CD4-positive, alpha-beta T cell treated with Interleukin-17A for 4 hours (primary cell): ENCODE results near the gene NHS.

Experiments used
- DNase-seq: peaks from one replicate; pipeline ENCODE4 v3.0.0-alpha.2; 2020; ENCODE audit warnings: mixed read lengths

The NHS gene

DNA sequence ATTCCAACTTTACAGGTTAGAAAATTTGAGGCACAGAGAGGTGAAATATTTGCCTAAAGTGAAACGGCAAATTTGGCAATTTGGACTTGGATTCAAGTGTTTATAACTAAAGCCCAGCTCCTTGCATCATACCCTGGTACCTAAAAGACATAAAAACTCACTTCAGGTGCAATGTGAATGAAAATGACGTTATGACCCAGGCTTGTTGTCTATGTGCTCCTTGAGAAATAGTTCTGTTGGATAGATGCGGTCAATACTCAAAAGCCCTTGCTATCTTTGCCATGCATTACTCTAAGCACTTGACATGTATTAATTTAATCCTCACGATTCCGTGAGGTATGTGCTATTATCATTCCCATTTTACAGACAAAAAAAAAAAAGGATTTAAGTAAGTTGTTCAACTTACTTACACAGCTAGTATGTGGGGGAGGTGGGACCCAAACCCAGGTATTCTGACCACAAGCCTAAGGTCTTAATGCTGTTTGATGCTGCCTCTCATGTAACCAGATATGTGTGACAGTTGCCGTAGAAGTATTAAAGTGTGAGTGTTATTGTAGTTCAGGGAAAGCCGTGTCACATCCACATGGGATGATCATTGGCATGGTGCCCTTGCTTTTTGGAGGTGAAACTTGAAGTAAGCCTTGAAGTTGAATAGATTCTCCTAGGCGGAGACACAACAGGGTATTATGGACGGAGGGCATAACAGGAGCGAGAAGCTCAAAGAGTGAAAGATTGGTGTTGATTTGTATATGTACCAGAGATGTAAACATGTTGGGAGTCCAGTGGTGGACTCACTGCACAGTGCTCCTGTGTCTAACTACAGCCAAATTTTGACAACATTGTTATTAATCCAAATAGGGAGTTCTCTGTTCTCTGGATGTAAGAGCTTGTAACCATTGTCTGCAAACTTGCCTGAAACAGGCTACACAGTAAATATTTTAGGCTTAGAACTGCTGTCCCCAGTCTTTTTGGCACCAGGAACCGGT lies 365.4 kb downstream of the NHS start:
- no peak for DNase-seq

DNA sequence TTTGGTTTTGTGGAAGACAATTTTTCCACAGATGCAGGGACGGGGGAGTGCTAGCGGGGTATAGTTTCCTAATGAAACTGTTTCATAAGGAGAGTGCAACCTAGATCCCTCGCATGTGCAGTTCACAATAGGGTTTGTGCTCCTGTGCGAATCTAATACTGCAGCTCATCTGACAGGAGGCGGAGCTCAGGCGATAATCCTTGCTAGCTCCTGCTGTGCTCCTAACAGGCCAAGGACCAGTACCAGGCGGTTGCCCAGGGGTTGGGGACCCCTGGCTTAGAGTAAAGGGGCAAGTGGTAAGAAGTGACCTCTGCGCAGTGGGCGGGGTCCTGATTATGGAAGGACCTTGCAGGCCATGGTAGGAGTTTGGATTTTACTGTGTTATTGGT lies 366.1 kb downstream of the NHS start:
- DNase-seq: no peak

DNA sequence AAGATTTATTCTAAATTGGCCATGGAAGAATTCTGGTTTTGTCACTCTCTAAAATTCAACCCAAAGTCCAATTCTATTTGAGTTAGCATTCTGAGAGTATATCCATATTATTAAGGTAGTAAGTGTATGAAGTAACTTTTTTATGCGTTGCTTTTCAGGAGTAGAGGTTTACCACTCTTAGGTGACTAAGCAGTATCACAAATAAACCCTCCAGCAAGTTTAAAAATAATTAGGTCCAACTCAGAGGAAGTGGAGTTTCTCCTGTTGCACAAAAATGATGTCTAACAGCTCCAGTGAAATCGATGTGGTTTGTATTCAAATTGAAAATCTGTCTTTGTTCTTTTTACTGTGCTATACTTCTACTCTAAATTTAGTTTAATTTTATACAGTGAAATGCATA lies 368.9 kb downstream of the NHS start:
- no peak for DNase-seq

DNA sequence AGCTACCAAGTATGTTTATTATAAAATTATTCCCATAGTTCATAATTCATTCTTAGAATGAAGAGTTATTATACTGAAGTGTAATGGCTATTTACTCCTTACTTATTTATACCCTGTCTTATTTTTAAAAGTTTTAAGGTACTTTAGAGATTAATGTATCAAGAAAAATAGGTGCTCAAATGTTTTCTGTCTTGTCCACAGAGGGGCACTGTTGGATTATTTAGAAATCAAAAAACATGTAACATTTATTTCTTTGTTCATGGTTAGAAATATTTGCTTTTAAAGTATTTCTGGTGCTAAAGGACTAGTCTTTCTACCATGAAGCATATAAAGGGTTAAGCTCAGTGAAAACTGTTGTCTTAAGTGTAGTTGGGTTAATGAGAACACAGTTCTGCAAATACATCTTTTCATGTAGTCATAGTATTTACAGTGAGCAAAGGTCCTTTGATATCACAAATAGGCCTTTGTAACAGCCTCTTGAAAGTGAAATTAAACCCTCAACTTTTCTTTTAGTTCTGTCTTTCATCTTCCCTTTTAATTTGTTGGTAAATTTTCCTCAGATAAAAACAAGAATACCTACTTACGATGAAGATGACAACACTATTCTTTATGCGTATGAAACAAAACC lies 370.0 kb downstream of the NHS start:
- DNase-seq: no peak

DNA sequence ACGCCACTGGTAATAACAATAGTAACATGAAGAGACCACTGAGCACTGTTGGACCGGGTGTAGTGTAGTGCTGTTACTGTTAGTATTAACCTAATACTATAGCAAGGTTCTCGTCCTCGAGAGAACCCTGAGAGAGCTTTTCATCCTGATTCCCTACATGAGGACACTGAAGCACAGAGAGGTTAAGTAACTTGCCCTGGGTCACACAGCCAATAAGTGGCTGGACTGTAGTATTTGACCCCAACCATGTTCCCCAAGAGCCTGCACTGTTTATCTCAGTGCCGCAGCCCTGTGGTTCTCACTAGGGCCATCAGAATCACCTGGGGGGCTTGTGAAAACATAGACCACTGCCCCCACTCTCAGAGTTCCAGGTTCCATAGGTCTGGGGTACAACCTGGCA lies 372.7 kb downstream of the NHS start:
- DNase-seq: no peak

DNA sequence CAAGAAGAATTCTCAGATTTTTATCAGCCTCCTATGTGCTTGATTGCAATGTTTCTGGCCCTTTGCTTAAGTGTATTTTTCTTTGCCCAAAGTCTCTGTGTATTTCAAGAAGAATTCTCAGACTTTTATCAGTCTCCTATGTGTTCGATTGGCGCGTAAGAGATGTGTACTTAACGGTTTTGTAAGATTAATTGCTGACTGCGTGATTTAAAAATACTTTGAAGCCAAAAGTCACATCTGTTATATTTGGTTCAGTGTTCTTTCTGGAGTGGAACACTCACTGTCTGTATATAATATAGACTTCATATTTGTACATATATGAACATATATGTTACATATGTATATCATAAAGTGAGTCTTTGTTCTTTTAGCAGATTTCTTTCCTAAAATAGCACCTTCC lies 373.7 kb downstream of the NHS start:
- no peak for DNase-seq

DNA sequence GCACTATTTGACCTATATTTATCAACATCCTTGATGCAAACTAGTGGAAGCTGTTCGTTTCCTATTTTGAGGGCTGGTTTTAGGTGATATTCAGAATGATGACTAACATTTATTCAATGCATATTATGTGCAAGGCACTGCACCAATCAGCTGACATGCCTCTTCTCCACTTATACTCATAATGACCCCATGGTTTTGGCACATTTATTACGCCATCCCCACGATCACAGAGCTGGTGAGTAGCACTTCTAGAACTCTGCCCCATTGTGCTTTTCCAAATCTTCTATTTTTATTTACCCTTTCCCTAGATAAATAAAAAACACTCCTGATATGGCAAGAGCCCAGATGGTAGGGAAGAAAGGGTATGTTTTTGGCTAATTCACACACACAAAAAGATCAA lies 375.4 kb downstream of the NHS start:
- DNase-seq: no peak

DNA sequence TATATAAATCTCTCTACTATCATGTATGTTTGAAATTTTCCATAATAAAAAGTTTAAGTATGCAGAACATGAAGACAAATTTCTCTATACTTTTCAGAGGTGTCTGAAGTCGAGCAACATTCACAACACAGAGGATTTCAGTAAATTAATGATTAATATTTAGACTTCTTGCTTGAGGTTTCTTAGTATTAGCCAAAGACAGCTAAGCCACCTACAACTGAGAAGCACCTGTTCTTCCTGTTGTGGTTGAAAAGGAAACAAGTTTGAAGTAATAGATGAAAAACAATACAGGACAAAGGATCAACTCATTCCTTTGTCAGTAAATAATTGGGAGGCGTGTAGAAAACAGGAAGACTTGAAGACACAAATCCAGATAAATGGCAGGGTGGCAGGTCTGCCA lies 383.4 kb downstream of the NHS start:
- DNase-seq: no peak

DNA sequence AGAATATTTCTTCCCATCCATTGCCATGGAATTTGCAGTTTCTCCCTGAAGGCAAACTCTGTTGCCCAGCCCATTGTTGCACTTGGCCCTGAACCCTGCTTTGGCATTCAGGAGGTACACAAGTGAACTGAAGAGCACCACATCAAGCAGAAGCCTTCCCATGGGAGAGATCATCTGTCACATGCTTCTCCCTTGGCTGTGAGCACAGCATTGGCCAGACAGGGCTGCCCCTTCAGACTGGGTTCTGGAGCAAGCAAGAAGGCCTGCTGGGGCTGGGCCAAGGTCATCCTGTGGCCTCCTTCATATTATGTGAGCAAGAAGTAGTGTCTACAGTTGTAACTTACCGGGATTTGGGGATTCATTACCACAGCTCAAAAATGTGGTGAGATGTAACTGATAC lies 385.0 kb downstream of the NHS start:
- no peak for DNase-seq

DNA sequence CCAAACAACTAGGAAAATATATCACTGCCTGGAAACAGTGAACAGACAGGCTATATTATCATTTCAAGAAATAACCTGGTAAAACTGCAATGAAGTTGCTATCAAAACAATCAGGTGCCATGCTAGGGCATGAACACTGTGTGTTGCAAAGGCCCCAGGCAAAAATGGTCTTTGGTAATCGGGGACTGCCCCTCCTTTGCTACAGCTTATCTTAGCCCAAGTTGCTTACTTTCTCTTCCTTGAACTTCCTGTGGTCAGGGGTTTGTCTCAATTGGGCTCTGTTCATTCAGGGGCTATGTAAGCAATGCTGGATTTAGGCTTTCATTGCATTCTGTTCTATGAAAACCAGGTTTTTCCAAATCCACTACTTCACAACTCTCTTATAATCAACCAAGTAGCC lies 392.7 kb downstream of the NHS start:
- DNase-seq: no peak

DNA sequence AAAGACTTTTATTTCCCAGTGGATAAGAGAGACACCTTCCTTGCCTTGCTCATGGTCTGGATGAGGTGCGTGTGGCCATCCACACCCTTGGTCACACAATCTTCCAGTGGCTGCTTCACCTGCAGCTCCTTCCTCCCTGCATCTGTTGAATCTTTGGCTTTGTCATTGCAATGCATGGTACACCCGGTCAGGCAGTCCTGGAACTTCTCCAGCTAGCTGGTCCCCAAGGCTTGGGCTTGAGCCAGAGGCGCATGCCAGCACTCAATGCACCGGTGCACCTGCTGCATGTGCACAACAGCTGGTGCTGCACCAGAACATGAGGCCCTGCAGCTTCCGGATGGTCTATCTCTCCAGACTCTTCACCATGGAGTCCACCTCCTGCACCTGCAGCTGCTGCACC lies 394.0 kb downstream of the NHS start:
- no peak for DNase-seq

DNA sequence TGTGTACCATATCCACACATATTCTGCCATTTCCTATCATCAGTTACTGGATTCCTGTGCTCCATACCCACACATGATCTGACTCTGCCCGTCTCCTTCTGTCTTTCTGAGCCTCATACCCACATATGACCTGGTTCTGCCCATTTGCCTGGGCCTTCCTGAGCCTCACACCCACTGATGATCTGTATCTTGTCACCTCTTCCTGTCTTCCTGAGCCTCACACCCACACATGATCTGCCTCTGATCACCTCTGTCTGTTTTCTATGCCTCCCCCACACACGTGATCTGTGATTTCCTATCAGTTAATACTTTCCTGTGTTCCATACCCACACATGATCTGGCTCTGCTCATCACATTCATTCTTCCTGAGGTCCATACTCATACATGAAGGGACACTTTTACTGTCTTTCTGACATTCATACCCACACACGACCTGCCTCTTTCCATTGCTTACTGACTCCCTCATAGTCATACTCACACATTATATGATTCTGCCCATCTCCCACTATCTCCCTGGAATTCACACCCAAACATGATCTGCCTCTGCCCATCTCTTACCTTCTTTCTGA lies 394.8 kb downstream of the NHS start:
- peak; percentile 26 for DNase-seq

DNA sequence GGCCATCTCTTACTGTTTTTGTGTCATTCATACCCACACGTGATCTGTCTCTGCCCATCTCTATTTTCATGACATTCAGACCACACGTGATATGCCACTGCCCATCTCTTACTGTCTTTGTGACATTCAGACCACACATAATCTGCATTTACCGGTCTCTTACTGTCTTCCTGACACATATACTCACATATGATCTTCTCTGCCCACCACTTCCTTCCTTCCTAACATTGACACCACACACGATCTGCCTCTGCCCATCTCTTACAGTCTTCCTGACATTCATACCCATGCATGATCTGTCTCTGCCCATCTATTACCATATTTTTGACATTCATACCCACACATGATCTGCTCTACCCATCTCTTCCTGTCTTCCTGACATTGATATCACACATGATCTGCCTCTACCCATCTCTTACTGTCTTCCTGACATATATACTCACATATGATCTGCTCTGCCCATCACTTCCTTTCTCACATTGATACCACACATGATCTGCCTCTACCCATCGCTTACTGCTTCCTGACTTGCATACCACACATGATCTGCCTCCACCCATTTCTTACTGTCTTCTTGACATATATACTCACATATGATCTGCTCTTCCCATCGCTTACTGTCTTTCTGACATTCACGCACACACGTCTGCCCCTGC lies 398.3 kb downstream of the NHS start:
- DNase-seq: no peak

DNA sequence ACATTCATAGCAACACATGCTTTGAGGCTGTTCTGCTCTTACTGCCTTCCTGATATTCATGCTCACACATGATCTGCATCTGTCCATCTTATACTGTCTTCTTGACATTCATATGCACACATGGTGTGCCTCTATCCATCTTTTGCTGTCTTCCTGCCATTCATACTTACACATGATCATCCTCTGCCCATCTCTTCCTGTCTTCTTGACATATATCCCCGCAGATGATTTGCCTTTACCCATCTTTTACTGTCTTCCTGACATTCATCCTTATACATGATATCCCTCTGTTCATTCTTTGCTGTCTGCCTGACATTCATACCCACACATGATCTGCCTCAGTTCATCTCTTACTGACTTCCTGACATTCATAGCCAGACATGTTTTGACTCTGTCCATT lies 399.1 kb downstream of the NHS start:
- no peak for DNase-seq

DNA sequence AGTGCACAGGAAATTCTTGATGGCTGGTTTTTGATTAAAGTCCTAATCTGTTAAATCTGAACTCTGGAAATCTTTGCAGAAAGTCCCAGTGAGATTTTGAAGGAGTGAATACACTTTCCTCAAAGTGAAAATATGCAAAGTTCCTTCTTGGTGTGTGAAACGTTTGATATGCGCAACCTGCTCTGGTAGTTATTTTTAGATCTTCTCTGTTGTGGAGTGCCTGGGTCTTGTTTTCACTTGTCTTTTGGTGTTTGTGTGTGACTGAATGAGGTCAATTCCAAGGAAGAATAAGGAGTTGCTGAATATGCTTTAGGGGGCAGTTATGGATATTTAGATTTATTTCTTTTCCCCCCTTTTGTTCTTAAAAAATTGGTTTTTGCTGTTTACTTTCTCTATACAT lies 404.0 kb downstream of the NHS start:
- DNase-seq: no peak

DNA sequence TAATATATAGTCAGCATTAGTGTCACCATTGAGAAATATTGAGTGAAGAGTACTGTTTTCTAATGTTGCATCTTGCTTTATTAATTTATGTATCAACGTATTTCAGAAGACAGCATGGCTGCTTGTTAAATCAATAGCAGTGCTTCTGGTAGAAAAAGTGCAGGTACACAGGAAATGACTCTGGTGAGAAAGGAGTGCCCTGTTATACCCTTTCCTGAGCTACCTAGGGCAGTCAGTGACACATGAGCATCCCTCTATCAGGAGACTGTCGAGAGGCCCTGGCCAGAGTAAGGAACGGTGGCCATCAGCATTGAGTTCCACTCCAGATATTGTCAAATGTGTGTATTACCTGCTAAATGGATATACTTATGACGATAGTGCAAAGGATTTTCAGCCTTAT lies 404.4 kb downstream of the NHS start:
- DNase-seq: no peak
